Large intestine (tissue), 3 donors: ENCODE measurements around the gene DAO. TPM values are rescaled to one million over a fixed set of nuclear protein-coding genes. Genes with fewer than 3 reads are reported as not detected.

ENCODE experiments used
- DNase-seq, 2 donors: peaks; one replicate each; pipeline versions ENCODE4 v3.0.0 to v3.0.0-alpha.2; 2013
- H3K27ac ChIP-seq: one replicate; pipeline ENCODE4 v1.5.1; 2013; ENCODE audit warnings: low read length
- H3K27me3 ChIP-seq: 2 replicates; pipeline ENCODE4 v1.6.1; 2013; ENCODE audit warnings: low read length; ENCODE audit not compliant: control insufficient read depth, insufficient read depth
- H3K36me3 ChIP-seq: 2 replicates; pipeline ENCODE4 v1.6.1; 2013; ENCODE audit warnings: low read length; ENCODE audit not compliant: control insufficient read depth, insufficient read depth
- H3K4me1 ChIP-seq: one replicate; pipeline ENCODE4 v1.6.1; 2013; ENCODE audit warnings: low read length; ENCODE audit not compliant: control insufficient read depth, insufficient read depth
- H3K4me3 ChIP-seq: one replicate; pipeline ENCODE4 v1.5.1; 2013; ENCODE audit warnings: low read length
- H3K9me3 ChIP-seq: one replicate; pipeline ENCODE4 v1.6.1; 2013; ENCODE audit warnings: mild to moderate bottlenecking, low read depth, low read length, moderate library complexity; ENCODE audit not compliant: control insufficient read depth
- WGBS: methylation state at CpG from one replicate; pipeline ENCODE4 v1.1.5; 2013; ENCODE audit warnings: low lambda C conversion rate; ENCODE audit not compliant: insufficient coverage; 5-methylcytosine and 5-hydroxymethylcytosine counted together
- polyA plus RNA-seq: library from polyadenylated mRNA; unstranded; fragments of 120-200 nt; gene quantifications from one replicate; pipeline ENCODE4 v1.2.1, GENCODE V29; 2013

Gene DAO
- polyA plus RNA-seq, 1 donor, result not detected

DNA sequence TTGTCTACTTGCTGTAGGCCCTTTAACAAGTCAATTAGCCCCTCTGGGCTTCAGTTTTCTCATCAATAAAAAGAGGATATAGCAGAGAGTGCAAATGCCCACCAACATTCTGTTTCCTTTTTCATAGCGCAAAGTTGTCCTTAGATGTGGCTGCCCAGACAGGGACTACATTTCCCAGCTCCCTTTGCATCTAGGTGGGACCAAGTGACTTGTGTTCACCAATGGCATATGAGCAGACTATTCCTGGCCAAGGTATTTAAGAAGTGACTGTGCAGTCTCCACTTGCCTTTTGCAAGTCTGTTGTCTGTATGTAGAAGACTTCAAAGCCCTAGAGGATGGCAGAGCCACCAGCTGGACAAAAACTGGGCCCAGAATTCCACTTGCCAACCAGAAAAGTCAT, 59.7 kb downstream of the DAO start:
- no peaks in the 10 kb centered on the region for H3K9me3 ChIP-seq
- H3K4me3 ChIP-seq, result no peak overlapping the region
- no CpG with 5 or more reads among the region's 1 CpG for WGBS
- no peak overlapping the region for H3K27ac ChIP-seq
- DNase-seq, result no peak
- H3K36me3 ChIP-seq, result no peaks in the 10 kb centered on the region
- peaks cover 7% of the 10 kb centered on the region for H3K27me3 ChIP-seq
- no peaks in the 10 kb centered on the region for H3K4me1 ChIP-seq

DNA sequence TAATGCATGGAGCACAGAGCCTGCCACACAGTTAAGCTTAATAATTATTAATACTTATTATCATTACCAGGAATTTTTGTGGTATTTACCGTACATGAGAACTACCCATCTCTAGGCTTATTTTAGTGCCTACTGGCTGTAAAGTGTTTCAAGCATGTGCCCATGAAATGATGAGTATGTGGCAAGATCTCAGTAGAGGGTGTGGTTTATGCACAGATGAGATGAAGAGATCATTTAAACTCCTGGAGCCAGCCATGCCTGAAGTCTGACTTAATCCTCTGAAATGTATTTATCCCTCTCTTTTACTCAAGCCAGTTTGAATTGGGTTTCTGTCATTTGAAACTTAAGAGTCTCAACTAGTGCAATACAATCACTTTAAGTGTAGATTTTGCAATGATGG, 60.2 kb downstream of the DAO start:
- Histone ChIP-seq H3K36me3 (no peaks in the 10 kb centered on the region), H3K9me3 (no peaks in the 10 kb centered on the region), H3K4me3 (no peak overlapping the region), H3K27me3 (peaks cover 7% of the 10 kb centered on the region), H3K4me1 (no peaks in the 10 kb centered on the region), H3K27ac (no peak overlapping the region)
- WGBS, result no CpG with 5 or more reads among the region's 1 CpG
- no peak for DNase-seq

DNA sequence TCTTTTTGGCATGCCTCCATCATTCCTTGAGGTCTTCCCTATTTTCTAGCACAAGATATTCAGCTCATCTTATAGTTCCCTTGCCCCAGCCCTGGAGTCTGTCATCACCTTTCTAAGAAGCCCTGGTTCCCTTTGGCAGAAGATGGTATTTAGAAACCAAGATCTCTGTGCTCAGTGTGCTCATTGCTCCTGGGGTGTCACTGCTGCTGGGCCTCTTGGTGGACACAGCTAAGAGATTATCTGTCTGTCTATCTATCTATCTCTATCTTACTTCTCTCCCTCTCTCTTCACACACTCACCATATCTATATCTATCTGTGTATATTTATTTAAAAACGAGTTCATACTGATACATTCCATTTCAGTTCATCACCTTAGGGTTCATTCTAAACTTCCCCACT, 67.2 kb downstream of the DAO start:
- 73% methylated on average over 1 of the region's 1 CpG for WGBS
- H3K27ac ChIP-seq, result no peak overlapping the region
- no peaks in the 10 kb centered on the region for H3K4me1 ChIP-seq
- no peaks in the 10 kb centered on the region for H3K27me3 ChIP-seq
- DNase-seq, result no peak
- no peak overlapping the region for H3K4me3 ChIP-seq
- peaks cover 4% of the 10 kb centered on the region for H3K9me3 ChIP-seq
- no peaks in the 10 kb centered on the region for H3K36me3 ChIP-seq

DNA sequence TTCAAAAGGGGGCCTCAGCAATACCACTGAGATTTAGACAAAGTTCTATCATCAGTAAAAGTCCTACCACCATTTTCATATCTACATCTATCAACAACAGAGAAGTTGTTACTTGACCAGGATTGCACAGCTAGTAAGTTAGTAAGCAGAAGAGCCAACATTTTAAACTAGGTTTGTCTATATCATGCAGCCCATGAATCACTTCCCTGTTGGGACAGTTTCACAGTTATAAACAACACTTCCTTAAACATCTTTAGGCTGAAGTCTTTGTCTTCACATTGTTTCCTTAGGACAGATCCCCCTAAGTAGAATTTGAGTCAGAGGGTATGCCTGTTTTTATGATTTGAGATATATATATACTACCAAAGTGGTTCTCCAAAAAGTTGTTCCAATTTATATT, 68.5 kb downstream of the DAO start:
- Histone ChIP-seq H3K27ac (no peak overlapping the region), H3K27me3 (no peaks in the 10 kb centered on the region), H3K4me1 (no peaks in the 10 kb centered on the region), H3K36me3 (no peaks in the 10 kb centered on the region), H3K4me3 (no peak overlapping the region), H3K9me3 (peaks cover 4% of the 10 kb centered on the region)
- DNase-seq, result no peak

DNA sequence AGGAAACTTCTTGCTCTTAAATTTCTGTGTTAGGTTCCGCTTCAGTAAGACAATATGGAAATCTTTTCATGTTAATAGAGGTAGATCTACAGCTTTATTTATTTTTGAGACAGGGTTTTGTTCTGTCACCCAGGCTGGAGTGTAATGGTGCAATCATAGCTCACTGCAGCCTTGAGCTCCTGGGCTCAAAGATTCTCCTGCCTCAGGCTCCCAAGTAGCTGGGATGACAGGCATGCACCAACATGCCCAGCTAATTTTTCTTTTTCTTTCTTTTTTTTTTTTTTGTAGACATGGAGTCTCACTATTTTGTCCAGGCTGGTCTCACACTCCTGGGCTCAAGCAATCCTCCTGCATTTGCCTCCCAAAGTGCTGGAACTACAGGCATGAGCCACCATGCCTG, 70.1 kb downstream of the DAO start:
- H3K9me3 ChIP-seq, result peaks cover 4% of the 10 kb centered on the region
- no CpG with 5 or more reads among the region's 1 CpG for WGBS

More for the DNA sequence above, 70.1 kb downstream of the DAO start:
- no peak for DNase-seq
- H3K27ac ChIP-seq, result no peak overlapping the region
- H3K27me3 ChIP-seq, result no peaks in the 10 kb centered on the region
- no peaks in the 10 kb centered on the region for H3K36me3 ChIP-seq
- H3K4me3 ChIP-seq, result no peak overlapping the region
- H3K4me1 ChIP-seq, result no peaks in the 10 kb centered on the region

Other genes with a start within 250 kb of the DAO start
- 5.6 TPM for gene SELPLG, start 246.2 kb upstream of the DAO start, polyA plus RNA-seq
- gene CORO1C, start 148.6 kb upstream of the DAO start, polyA plus RNA-seq, result 68.4 TPM
- gene SSH1, start 22.5 kb upstream of the DAO start, polyA plus RNA-seq, result 13.7 TPM
- gene SVOP, start 141.0 kb downstream of the DAO start, polyA plus RNA-seq, result 2.1 TPM
- 22.7 TPM for gene USP30, start 172.5 kb downstream of the DAO start, polyA plus RNA-seq
- 17.9 TPM for gene ALKBH2, start 213.4 kb downstream of the DAO start, polyA plus RNA-seq
- 36.5 TPM for gene UNG, start 217.5 kb downstream of the DAO start, polyA plus RNA-seq
- 11.9 TPM for gene ACACB, start 236.5 kb downstream of the DAO start, polyA plus RNA-seq